NB4 (cell line): ENCODE data around the gene SERGEF.
A peak's percentile ranks its signal among the peaks of the same experiment; 100 is the strongest.

Experiments
- DNase-seq: peaks from one replicate; pipeline ENCODE4 v3.0.0; 2010; ENCODE audit warnings: low read depth
- H3K4me3 ChIP-seq: one replicate; pipeline ENCODE4 v1.5.1; 2011; ENCODE audit warnings: mild to moderate bottlenecking, low read depth, low read length, moderate library complexity
- CTCF ChIP-seq: IDR thresholded peaks from one replicate; pipeline ENCODE4 v1.5.1; 2012; ENCODE audit warnings: low read depth, low read length
- MAX ChIP-seq: IDR thresholded peaks from 2 replicates; pipeline ENCODE4 v1.6.1; 2011; ENCODE audit warnings: low read depth, low read length
- MYC ChIP-seq: IDR thresholded peaks from 2 replicates; pipeline ENCODE4 v1.6.1; 2011; ENCODE audit warnings: low read depth, low read length
- POLR2A ChIP-seq: IDR thresholded peaks from 2 replicates; pipeline ENCODE4 v1.6.1; 2011; ENCODE audit warnings: mild to moderate bottlenecking; ENCODE audit not compliant: insufficient read length; ENCODE audit errors: extremely low read depth

Gene SERGEF

GRCh38 chr11:17915500-17916143, 97.2 kb downstream of the SERGEF start:
- no peak for TF ChIP-seq MYC
- TF ChIP-seq POLR2A, result no peak
- no peak for TF ChIP-seq CTCF
- no peak for TF ChIP-seq MAX
- no peak for DNase-seq

GRCh38 chr11:17914957-17915356, 97.9 kb downstream of the SERGEF start:
- H3K4me3 ChIP-seq, result no peak overlapping the region
- no peak for TF ChIP-seq MAX
- no peak for TF ChIP-seq POLR2A
- no peak for TF ChIP-seq CTCF
- TF ChIP-seq MYC, result no peak
- DNase-seq, result no peak

More at GRCh38 chr11:17915500-17916143, 97.2 kb downstream of the SERGEF start:
- H3K4me3 ChIP-seq, result no peak overlapping the region

GRCh38 chr11:17907046-17907445, 105.8 kb downstream of the SERGEF start:
- TF ChIP-seq CTCF, result no peak
- TF ChIP-seq MYC, result no peak
- TF ChIP-seq MAX, result no peak
- TF ChIP-seq POLR2A, result no peak
- no peak overlapping the region for H3K4me3 ChIP-seq
- peak; percentile 5 for DNase-seq

- TF ChIP-seq MYC (no peak), MAX (no peak), CTCF (no peak), POLR2A (no peak)
- no peak overlapping the region for H3K4me3 ChIP-seq
- DNase-seq, result peak; percentile 5
Measured at GRCh38 chr11:17906436-17906835, 106.4 kb downstream of the SERGEF start.

- H3K4me3 ChIP-seq, result no peak overlapping the region
- TF ChIP-seq CTCF (no peak), MAX (no peak), POLR2A (no peak), MYC (no peak)
- no peak for DNase-seq
Measured at GRCh38 chr11:17905477-17905876, 107.4 kb downstream of the SERGEF start.

GRCh38 chr11:17901481-17901880, 111.4 kb downstream of the SERGEF start:
- no peak for DNase-seq
- TF ChIP-seq MAX, result no peak
- TF ChIP-seq CTCF, result no peak
- no peak for TF ChIP-seq POLR2A
- no peak for TF ChIP-seq MYC
- no peak overlapping the region for H3K4me3 ChIP-seq
